SHP77 treated with DMSO at 0.1 percent for 48 hours (cell line): Measurements from ENCODE around the gene PRKACG.

Source experiments
- DNase-seq: peaks from one replicate; lab custom pipeline; 2025; lab: John Stamatoyannopoulos, UW

Gene PRKACG

DNA sequence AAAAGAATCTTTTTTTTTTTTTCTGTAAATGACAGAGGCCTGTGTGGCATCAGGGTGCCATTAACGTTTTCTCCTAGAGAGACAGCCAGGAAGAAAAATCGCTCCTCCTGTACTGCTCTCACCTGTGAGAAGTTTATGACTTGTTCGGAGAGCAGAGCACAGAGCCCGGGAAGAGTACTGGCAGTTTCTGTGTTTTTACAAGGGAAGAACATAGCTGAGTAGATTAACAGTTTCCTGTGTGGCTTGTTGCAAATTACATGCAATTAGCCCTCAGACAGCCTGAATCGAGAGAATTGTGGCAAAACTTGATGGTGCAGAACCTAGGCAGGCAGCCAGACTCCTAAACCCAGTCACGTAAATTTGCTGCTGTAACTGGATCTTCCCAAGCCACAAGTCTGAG lies 32.1 kb downstream of the PRKACG start:
- DNase-seq, result no peak

DNA sequence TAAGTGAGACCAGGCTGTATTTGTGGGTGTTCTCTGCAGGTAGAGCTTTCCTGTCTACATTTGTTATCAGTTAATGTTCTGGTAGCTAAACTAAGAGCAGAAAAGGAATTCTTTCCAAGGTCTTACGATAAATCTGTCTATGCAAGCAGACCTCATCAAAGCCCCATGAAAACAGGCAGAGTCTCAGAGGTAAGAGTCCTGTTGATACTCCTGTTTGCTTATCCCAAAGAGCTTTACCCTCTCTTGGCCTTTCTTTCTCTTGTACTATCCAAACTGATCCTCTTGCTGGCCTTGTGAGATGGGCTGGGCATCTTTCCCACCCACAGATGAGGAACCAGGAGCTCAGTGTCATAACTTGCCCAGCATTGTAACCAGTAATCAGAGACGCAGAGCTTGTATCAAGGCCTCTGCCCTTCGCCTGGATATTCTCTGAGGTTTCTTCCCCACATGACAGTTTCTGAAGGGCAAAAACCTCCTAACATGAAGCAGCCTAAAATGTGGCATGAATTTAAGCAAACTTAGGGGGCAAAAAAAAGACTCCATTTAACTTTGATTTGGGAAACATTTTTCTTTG lies 33.5 kb downstream of the PRKACG start:
- no peak for DNase-seq

DNA sequence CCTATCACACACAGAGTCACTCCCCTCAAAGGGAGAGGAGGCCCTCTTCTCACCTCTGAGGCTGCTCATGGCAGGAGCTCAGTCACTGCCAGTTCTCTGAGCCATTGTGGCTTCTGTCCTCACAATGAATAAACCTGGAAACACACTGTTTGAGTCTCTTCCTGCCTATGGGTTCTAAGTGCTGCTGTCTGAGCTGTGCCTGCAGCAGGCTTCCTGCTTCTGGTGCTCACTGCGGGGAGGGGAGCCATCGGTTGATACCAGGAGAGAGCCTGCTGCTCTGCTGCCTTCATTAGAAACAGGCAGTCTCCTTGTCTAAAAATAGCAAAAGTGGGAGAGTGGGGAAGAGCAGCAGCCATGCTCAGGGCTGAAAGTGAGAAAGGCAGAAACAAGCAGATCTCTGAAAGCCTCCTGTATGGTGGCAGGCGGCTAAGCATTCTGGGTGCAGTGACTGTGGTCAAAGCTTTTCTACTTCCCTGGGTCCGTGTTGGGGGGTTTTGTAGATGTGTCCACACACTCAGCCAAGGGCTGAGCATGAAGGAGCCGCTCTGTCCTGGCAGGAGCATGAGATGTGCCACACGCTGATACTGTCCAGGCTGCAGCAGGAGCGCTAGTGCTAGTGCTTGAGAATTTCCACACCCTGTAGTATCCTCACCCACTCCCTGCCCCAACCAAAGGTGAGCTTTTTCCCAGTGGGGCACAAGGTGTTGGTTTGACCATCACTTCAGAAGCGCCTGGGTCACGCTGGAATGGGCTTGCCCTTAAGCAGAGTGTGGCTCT lies 34.2 kb downstream of the PRKACG start:
- no peak for DNase-seq

DNA sequence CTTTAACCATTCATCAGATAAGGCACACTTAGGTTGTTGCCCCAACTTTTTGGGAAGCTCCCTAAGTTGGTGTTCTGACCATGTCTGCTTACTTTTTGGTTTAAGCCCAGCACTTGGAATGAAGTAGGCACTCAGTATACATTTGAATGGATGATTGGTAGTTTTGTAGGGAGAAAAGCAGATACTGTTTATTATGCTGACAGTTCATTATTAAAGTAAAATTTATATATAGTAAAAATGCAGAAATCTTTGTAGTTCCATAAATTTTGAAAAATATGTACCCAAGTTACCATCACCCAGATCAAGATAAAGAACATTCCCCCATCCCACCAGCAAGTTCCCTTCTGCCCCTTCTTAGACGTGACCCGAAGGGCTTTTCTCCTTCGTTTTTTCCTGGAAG lies 35.4 kb downstream of the PRKACG start:
- DNase-seq, result no peak

DNA sequence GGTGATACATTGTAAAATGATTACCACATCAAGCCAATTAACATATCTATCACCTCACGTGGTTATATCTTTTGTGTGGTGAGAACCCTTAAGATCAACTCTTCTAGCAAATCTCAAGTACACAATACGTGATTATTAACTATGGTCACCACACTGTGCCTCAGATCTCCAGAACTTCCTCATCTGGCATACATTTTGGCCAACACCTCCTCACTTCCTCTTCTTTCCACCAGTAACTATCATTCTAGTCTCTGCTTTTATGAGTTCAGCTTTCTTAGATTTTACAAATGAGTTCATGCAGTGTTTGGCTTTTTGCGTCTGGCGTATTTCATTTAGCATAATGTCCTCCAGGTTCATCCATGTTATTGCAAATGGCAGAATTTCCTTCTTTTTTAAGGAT lies 35.8 kb downstream of the PRKACG start:
- DNase-seq, result no peak

DNA sequence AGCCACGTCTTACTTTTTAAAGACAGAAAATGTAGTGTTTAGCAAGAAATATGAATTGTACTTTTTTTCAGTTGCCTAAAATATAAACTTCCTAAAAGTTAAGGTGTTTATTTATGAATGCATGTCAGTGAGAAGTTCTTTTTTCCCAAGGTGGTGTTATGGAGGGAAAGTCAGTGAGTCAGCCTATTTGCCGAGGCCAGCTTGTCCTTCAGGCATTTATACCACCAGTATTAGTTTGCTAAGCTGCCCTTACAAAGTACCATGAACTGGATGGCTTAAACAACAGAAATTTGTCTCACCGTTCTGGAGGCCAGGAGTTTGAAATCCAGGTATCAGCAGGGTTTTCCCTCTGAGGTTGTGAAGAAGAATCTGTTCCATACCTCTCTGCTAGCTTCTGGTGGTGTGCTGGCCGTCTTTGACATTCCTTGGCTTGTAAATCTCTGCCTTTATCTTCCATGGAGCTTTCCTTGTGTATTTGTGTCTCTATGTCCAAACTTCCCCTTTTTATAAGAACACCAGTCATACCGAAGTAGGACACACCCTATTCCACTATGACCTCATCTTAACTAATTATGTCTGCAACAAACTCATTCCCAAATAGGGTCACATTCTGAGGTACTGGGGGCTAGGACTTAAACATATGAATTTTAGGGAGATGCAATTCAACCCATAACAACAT lies 38.4 kb downstream of the PRKACG start:
- no peak for DNase-seq

DNA sequence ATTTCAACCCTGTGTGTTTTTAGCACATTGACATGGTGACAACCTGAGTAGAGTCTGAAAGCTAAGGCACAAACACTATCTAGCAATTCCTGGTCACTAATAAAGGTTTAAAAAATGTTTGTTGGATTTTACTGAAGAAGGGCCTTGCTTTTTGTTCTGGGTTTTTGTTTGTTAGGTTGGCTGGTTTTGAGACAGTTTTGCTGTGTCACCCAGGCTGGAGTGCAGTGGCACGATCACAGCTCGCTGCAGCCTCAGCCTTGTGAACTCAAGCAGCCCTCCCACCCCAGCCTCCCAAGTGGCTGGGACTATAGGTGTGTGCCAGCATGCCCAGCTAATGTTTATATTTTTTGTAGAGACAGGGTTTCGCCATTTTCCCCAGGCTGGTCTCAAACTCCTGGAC lies 39.0 kb downstream of the PRKACG start:
- no peak for DNase-seq

DNA sequence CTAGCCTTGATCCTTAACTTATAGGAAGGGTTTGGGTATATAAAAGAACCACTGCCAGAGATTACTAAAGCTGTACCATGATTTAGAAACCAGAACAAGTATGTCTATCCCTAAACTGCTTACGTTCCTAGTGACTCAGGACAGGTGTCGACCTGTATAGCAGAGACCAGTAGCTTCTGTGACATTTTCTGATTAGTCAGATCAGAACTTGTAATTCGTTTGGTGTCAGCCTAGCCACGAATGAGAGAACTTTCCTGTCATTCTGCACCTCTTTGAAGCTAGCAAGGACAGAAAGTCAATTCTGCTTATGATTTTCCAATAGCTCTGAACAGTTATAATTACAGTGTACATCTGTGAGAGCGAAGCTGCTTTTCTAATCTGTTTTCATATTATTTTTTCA lies 39.5 kb downstream of the PRKACG start:
- DNase-seq, result no peak

DNA sequence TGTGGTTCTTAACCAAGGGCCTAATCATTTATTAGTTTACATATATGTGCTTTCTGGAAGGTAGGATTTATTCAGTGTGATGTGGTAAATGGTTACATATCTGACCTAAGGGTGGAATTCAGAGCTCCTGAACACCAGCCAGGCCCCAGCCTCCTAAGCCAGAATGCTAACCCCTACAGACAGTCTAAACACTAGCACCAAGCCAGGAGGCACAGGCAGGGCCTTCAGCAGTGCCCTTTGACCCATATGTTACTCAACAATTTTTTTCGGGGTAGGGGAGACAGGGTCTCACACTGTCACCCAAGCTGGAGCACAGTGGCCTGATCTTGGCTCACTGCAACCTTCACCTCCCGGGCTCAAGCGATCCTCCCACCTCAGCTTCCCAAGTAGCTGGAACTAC lies 40.3 kb downstream of the PRKACG start:
- DNase-seq, result no peak

DNA sequence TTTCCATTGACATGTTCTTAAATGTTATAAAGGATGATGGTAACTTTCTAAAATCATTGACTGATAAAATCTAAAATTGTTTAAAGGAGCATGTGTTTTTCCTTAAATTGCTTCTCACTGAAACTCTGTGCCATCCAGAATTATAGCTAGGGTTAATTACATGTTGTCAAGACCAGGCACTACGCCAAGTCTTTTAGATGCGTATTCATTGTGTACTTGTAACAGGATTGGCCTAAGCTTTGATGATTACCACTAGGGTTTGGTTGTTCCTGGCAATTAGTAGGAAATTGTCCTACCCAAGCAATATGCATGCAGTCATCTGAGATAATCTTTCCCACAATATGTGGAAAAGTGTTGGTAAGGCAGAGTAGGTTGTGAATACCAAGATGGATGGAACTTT lies 43.8 kb downstream of the PRKACG start:
- no peak for DNase-seq

DNA sequence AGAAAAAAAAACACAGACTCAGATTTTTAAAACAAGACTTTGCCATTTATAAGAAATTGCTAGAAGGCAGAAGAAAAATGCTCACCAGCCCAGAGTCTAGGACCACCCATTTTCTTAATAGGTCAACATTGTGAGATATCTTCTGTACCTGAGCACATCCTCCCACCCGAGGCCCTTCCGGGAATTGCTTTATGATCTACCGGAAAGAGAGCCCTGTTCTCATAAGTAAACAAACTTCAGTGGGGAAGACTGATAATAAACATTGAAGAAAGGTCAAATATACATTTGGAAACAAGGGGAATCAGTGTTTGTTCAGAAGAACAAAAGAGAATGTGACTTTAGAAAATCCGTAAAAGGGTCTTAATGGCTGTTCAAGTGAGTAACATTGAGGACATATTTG lies 44.4 kb downstream of the PRKACG start:
- DNase-seq, result no peak

DNA sequence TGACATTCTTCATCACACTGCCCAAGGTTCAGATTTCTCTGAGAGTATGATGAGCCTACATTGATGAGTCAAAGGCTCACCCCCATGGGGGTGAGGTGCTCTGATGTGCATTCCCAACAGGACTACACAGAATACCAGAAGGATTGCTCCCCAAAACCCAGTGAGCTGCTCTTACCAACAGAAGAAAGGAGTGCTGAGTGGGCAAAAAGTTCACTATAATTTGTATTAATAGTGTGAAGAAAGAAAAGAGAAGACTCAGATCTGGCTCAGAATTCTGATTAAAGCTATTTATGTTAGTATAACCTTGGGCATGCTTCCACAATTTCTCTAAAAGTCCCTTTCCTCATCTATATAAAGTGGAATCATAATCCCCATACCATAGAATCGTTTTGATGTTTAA lies 46.1 kb downstream of the PRKACG start:
- no peak for DNase-seq

DNA sequence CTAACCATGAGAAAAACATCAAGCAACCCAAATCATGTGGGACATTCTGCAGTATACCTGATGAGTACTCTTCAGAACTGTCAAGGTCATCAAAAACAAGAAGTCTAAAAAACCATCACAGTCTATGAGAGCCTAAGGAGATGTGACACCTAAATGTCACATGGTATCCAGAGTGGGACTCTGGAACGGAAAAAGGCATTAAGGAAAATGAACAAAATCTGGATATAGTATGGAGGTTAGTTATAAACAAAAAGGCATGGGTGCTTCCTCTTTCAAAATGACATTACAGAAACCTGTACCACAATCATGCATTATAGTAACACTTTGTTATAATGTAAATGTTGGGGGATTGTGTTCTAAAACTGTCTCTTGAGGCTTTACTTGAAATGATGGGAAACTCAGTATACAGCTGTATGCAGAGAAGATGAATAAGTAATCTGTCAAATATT lies 47.4 kb downstream of the PRKACG start:
- no peak for DNase-seq

DNA sequence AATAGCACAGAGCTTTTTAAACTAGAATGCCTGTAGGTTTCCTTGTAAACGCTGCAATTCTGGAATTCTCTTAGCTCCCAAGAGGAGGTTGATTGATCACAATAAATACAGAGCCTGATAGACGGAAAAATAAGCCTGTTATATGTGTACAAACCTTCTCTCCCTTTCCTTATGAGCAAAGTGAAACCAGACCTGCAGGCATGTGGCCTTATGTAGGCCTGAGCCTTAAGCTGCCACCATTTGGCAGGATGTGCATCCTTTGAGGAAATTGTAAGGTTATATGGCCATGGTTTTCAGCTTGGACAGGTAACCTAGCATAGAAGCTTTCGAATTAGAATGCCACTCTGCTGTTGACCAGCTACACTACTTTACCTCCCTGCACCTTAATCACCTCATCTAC lies 49.1 kb downstream of the PRKACG start:
- DNase-seq, result no peak

DNA sequence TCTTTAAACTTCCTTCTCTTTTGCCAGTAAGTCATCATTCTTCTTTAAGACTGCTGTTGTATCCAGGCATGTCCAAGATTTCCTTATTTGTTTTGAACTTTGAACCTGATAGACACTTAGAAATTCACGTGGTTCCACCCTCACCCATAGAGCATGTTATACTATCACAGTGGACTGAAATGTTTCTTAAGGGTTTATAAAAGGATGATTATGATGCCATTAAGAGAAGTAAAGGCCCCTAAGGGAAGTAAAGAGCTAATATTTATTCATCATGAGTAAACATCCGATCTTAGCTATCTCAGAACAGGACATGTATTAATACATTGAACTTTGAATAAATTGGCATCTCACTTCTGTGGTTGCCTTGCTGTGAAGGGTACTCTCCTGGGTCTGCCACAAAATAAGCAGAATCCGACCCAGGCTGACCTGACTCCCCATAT lies 49.8 kb downstream of the PRKACG start:
- DNase-seq, result no peak

DNA sequence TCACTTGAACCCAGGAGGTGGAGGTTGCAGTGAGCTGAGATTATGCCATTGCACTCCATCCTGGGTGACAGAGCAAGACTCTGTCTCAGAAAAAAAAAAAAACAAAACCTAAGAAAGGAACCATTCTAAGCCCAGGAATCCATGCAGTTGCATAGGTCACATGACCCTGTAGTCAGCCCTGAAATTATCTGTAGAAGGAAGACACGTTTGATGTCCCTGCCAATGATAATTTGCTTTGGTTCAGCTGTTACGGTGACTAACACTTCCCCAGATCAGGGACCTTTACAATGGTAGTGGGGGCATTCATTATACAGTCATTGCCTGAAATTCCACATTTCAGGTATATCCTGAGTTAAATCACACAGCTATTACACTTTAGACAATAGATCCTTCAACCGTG lies 50.5 kb downstream of the PRKACG start:
- no peak for DNase-seq
